ENCODE results near the gene PRKN. TPM values are rescaled to one million over a fixed set of nuclear protein-coding genes. Genes with fewer than 3 reads are reported as not detected.

The PRKN gene
- total and polyA plus RNA-seq, 9 of the 15 experiments (the other 6 are each of a cell fraction or from before 2014, with no cell fraction given): 0.03 to 0.96 (median 0.15) TPM; not detected in 2

- TF ChIP-seq ZNF318 (IDR thresholded peaks at IDR 0.05; ENCODE audit: borderline replicate concordance in 1 of 2, low read depth in 1 of 2) (no peak), SMARCB1 (IDR thresholded peaks at IDR 0.05; ENCODE audit: insufficient read length, low read depth) (no peak)
Measured at GRCh38 chr6:162736961-162737360, 9.4 kb upstream of the PRKN start (continued).
